Activated CD8-positive, alpha-beta T cell treated with anti-CD3 and anti-CD28 coated beads, Interleukin-2, amount 10 ng/mL, durations not matched to agents 7 days and 5 days (primary cell): Measurements from ENCODE around the gene RASA2. TPM values are rescaled to one million over a fixed set of nuclear protein-coding genes. Genes with fewer than 3 reads are reported as not detected.
"Not testable (repeated sequence)": the region's sequence is repeated elsewhere in the genome, so short reads cannot be mapped to it uniquely, and the experiment has no call there.

Experiments
- ATAC-seq: fragments of 150-1000 bp; cut with Tn5 transposase; one replicate; pipeline ENCODE4 v1.10.0; 2021; ENCODE audit warnings: moderate library complexity
- CTCF ChIA-PET: fragments of 350-600 bp; sonication (Branson Sonifier 250); formaldehyde crosslinking; loops from one replicate; lab custom pipeline; 2021; ENCODE audit warnings: antibody characterized with exemption; lab: Charles Lee
- POLR2A ChIA-PET: fragments of 350-600 bp; sonication (Branson Sonifier 250); formaldehyde crosslinking; loops from one replicate; lab custom pipeline; 2021; ENCODE audit warnings: antibody characterized with exemption; lab: Charles Lee
- DNase-seq: peaks from one replicate; pipeline ENCODE4 v3.0.0-alpha.2; 2020
- H3K27ac Mint-ChIP-seq: one replicate; pipeline ENCODE4 v1.8.0; 2021; ENCODE audit warnings: mild to moderate bottlenecking, mixed read lengths
- H3K27me3 Mint-ChIP-seq: one replicate; pipeline ENCODE4 v1.8.0; 2021; ENCODE audit warnings: low read depth, mixed read lengths
- H3K36me3 Mint-ChIP-seq: one replicate; pipeline ENCODE4 v1.8.0; 2021; ENCODE audit warnings: low read depth, mixed read lengths
- H3K4me1 Mint-ChIP-seq: one replicate; pipeline ENCODE4 v1.8.0; 2021; ENCODE audit warnings: low read depth, mixed read lengths
- H3K4me3 Mint-ChIP-seq: one replicate; pipeline ENCODE4 v1.8.0; 2021; ENCODE audit warnings: mild to moderate bottlenecking, mixed read lengths
- H3K9me3 Mint-ChIP-seq: one replicate; pipeline ENCODE4 v1.8.0; 2022; ENCODE audit warnings: mixed read lengths; ENCODE audit not compliant: insufficient read depth
- total RNA-seq, 2 experiments: library from RNA; stranded (reverse); gene quantifications; one replicate each; pipeline ENCODE4 v1.2.3, GENCODE V29; 2021

RASA2 gene
- total RNA-seq, 2 experiments from 2014 or later = 56.8 to 60.2 TPM

GRCh38 chr3:141536017-141536416 lies 49.2 kb downstream of the RASA2 start:
- ATAC-seq, H3K4me3 Mint-ChIP-seq, H3K27me3 Mint-ChIP-seq, CTCF ChIA-PET, DNase-seq, H3K27ac Mint-ChIP-seq, POLR2A ChIA-PET: not testable (repeated sequence)
- peaks cover 69% of the 10 kb centered on the region for H3K36me3 Mint-ChIP-seq
- H3K4me1 Mint-ChIP-seq = peaks cover 23% of the 10 kb centered on the region
- H3K9me3 Mint-ChIP-seq = peaks cover 10% of the 10 kb centered on the region

GRCh38 chr3:141537856-141538255 lies 51.0 kb downstream of the RASA2 start:
- DNase-seq = no peak
- peaks cover 17% of the 10 kb centered on the region for H3K9me3 Mint-ChIP-seq
- peaks cover 30% of the 10 kb centered on the region for H3K4me1 Mint-ChIP-seq
- no peak for ATAC-seq
- H3K4me3 Mint-ChIP-seq = no peak overlapping the region
- H3K36me3 Mint-ChIP-seq = peaks cover 76% of the 10 kb centered on the region
- POLR2A ChIA-PET = no interaction called here
- CTCF ChIA-PET = no interaction called here
- no peaks in the 10 kb centered on the region for H3K27me3 Mint-ChIP-seq
- no peak overlapping the region for H3K27ac Mint-ChIP-seq

DNA sequence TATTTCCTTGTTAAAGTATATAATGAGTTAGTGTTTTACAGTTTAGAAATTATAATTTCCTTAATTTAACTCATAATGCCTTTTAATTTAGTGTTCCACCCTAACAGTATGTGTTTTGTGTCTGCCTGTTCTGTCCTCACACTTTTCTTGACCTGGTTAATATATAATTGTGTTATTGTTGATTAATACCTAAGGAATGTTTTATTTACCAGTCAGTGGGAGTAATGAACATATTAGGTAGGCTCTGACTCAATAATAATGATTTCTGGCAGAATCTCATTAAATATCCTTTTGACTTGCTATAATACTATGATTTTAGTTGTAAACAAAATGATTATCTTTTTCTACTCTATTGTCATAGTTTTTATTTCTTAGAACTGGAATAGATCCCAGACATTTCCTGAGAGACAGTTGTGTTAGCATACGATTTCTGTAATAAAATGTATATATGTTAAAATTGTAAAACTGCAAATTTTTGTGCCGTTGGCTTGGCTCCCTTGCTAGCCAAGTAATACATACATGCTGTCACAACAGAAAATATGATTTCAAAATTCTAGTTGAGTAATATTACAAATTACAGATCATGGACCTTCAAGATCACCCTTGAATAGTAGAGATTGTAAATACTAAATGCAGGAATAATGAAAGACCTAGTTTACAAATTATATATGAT lies 51.9 kb downstream of the RASA2 start:
- Mint-ChIP-seq H3K36me3 (peaks cover 76% of the 10 kb centered on the region), H3K9me3 (peaks cover 25% of the 10 kb centered on the region), H3K27me3 (no peaks in the 10 kb centered on the region), H3K4me1 (peaks cover 29% of the 10 kb centered on the region), H3K27ac (no peak overlapping the region), H3K4me3 (no peak overlapping the region)
- DNase-seq = no peak
- no peak for ATAC-seq
- ChIA-PET CTCF (interaction anchor here (0.8 to 1.2 kb wide), 2 partner anchors 11 to 42 kb away, joined by 3 read pairs; no protein-coding TSS in a partner anchor), POLR2A (no interaction called here)

DNA sequence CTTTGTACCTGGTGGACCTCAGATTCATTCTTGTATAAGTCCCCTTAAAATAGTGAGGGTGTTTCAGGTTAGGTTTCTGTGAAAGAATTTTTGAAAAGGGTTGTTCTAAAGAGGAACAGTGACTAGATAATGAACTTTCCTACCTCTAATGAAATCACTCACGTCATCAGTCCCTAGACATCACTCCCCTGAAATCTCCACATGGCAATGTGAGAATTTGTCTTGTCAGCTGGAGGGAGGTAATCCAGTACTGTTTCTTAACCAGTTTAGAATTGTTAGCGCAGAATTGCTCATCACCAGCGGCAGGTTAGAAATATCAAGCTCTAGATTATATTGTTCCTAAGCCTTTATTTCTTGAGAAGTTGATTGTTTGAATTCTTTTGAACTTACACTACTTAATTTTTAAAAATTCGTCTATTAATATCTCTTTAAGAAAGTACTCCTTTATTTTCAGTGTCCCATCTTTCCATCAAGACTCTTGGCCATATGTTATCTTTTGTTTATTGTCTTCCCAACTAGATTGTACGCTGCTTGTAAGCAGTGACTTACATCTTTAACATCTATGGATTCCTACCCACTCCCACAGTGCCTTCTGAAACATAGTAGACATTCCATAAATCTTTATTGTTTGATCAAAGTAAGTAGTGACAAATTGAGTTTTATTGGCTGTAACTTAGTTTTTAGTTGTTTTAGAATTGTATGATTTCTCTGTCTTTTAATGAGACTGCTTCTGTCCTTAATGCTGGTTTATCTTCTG lies 52.8 kb downstream of the RASA2 start:
- Mint-ChIP-seq H3K27ac (no peak overlapping the region), H3K27me3 (no peaks in the 10 kb centered on the region), H3K4me1 (peaks cover 33% of the 10 kb centered on the region), H3K36me3 (peaks cover 76% of the 10 kb centered on the region), H3K9me3 (peaks cover 33% of the 10 kb centered on the region), H3K4me3 (no peak overlapping the region)
- POLR2A ChIA-PET = no interaction called here
- DNase-seq = no peak
- CTCF ChIA-PET = interaction anchor here (0.8 to 1.2 kb wide), 2 partner anchors 10 to 43 kb away, joined by 3 read pairs; no protein-coding TSS in a partner anchor
- ATAC-seq = no peak

- H3K27me3 Mint-ChIP-seq = no peaks in the 10 kb centered on the region
- no peak overlapping the region for H3K4me3 Mint-ChIP-seq
- DNase-seq (no peak), ATAC-seq (no peak)
- ChIA-PET CTCF (interaction anchor here (1.2 kb wide), 1 partner anchor 12 kb away, joined by 3 read pairs; no protein-coding TSS in a partner anchor), POLR2A (interaction anchor here (2.1 kb wide), 1 partner anchor 53 kb away, joined by 6 read pairs; no protein-coding TSS in a partner anchor)
- H3K27ac Mint-ChIP-seq = no peak overlapping the region
- peaks cover 75% of the 10 kb centered on the region for H3K36me3 Mint-ChIP-seq
- peaks cover 35% of the 10 kb centered on the region for H3K9me3 Mint-ChIP-seq
- H3K4me1 Mint-ChIP-seq = peaks cover 39% of the 10 kb centered on the region
Observed at GRCh38 chr3:141540531-141540930, 53.7 kb downstream of the RASA2 start.

GRCh38 chr3:141542202-141542969 lies 55.6 kb downstream of the RASA2 start:
- H3K27me3 Mint-ChIP-seq = no peaks in the 10 kb centered on the region
- ATAC-seq (no peak), DNase-seq (no peak)
- no peak overlapping the region for H3K27ac Mint-ChIP-seq
- peaks cover 78% of the 10 kb centered on the region for H3K36me3 Mint-ChIP-seq
- POLR2A ChIA-PET = interaction anchor here (2.1 kb wide), 1 partner anchor 55 kb away, joined by 6 read pairs; no protein-coding TSS in a partner anchor
- CTCF ChIA-PET = no interaction called here
- H3K4me3 Mint-ChIP-seq = no peak overlapping the region
- peaks cover 41% of the 10 kb centered on the region for H3K9me3 Mint-ChIP-seq
- H3K4me1 Mint-ChIP-seq = peaks cover 49% of the 10 kb centered on the region

DNA sequence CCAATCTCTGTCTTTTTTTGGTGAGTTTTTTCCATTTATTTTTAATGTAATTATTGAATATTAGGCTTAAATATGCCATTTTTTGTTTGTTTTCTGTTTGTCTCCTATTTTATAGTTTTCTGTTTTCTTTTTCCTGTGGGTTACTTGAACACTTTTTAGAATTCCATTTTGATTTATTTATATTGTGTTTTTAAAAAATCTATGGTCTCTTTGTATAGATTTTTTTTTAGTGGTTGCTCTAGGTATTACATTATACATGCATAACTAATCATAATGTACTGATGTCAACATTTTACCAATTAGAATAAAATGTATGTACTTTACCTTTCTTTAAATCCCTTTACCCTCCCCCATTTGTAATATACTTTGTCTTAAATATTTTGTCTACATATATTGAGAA lies 56.2 kb downstream of the RASA2 start:
- ATAC-seq = no peak
- DNase-seq = no peak
- Mint-ChIP-seq H3K36me3 (peaks cover 80% of the 10 kb centered on the region), H3K4me1 (peaks cover 53% of the 10 kb centered on the region), H3K9me3 (peaks cover 47% of the 10 kb centered on the region), H3K27ac (no peak overlapping the region), H3K27me3 (no peaks in the 10 kb centered on the region), H3K4me3 (no peak overlapping the region)
- ChIA-PET POLR2A (no interaction called here), CTCF (no interaction called here)

DNA sequence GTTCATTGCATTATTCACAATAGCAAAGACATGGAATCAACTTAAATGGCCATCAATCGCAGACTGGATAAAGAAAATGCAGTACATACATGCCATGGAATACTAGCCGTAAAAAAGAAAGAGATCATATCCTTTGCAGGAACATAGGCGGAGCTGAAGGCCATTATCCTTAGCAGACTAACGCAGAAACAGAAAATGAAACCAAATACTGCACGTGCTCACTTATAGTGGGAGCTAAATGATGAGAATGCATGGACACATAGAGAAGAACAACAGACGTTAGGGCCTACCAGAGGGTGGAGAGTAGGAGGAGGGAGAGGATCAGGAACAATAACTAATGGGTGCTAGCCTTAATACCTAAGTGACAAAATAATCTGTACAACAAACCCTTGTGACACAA lies 57.9 kb downstream of the RASA2 start:
- no peaks in the 10 kb centered on the region for H3K27me3 Mint-ChIP-seq
- CTCF ChIA-PET = interaction anchor here (1.2 to 1.8 kb wide), 4 partner anchors 8 to 233 kb away, joined by 4 to 7 read pairs (median 4); no protein-coding TSS in a partner anchor
- peak overlapping the region; percentile 15 for H3K4me3 Mint-ChIP-seq
- H3K36me3 Mint-ChIP-seq = peaks cover 90% of the 10 kb centered on the region
- H3K9me3 Mint-ChIP-seq = peaks cover 53% of the 10 kb centered on the region
- POLR2A ChIA-PET = interaction anchor here (0.9 to 1.4 kb wide), 2 partner anchors 9 to 46 kb away, joined by 3 read pairs; no protein-coding TSS in a partner anchor
- H3K4me1 Mint-ChIP-seq = peaks cover 58% of the 10 kb centered on the region
- peak overlapping the region; percentile 74 for H3K27ac Mint-ChIP-seq
- DNase-seq (peak; percentile 34), ATAC-seq (peak; percentile 88)

DNA sequence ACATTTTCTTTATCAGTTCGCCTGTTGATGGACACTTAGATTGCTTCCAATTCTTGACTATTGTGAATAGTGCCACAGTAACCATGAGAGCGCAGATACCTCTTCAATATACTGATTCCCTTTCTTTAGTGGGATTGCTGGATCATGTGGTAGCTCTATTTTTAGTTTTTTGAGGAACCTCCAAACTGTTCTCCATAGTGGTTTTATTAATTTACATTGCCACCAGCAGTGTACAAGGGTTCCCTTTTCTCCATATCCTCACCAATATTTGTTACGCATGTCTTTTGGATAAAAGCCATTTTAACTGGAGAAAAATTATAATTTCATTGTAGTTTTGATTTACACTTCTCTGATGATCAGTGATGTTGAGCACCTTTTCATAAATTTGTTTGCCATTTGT lies 59.3 kb downstream of the RASA2 start:
- POLR2A ChIA-PET = no interaction called here
- CTCF ChIA-PET = no interaction called here

DNA sequence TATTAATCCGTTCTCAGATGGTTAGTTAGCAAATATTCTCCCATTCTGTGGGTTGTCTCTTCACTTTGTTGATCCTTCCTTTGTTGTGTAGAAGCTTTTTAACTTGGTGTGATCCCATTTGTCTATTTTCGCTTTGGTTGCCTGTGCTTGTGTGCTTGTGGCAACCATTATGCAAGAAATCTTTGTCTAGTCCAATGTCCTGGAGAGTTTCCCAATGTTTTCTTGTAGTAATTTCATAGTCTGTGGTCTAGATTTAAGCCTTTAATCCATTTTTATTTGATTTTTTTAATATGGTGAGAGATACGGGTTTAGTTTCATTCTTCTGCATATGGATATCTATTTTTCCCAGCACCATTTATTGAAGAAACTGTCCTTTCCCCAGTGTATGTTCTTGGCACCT lies 59.8 kb downstream of the RASA2 start:
- ATAC-seq (no peak), DNase-seq (no peak)
- Mint-ChIP-seq H3K27me3 (no peaks in the 10 kb centered on the region), H3K27ac (no peak overlapping the region), H3K9me3 (peaks cover 53% of the 10 kb centered on the region), H3K36me3 (peaks cover 94% of the 10 kb centered on the region), H3K4me3 (no peak overlapping the region), H3K4me1 (peaks cover 71% of the 10 kb centered on the region)
- ChIA-PET POLR2A (interaction anchor here (1.0 kb wide), 1 partner anchor 59 kb away, joined by 4 read pairs; no protein-coding TSS in a partner anchor), CTCF (interaction anchor here (1.7 kb wide), 1 partner anchor 86 kb away, joined by 5 read pairs; no protein-coding TSS in a partner anchor)

More for the DNA sequence above, 59.3 kb downstream of the RASA2 start:
- Mint-ChIP-seq H3K4me3 (no peak overlapping the region), H3K27ac (no peak overlapping the region), H3K9me3 (peaks cover 53% of the 10 kb centered on the region), H3K27me3 (no peaks in the 10 kb centered on the region), H3K36me3 (peaks cover 92% of the 10 kb centered on the region), H3K4me1 (peaks cover 66% of the 10 kb centered on the region)
- DNase-seq (no peak), ATAC-seq (no peak)

DNA sequence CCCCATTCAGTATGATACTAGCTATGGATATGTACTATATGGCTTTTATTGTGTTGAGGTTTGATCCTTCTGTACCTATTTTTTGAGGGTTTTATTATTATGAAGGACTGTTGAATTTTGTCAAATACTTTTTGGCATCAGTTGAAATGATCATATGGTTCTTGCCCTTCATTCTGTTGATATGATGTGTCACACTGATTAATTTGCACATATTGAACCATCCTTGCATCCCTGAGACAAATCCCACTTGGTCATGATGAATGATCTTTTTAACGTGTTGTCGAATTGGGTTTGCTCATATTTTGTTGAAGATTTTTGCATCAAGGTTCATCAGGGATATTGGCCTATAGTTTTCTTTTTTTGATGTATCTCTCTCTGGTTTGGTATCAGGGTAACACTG lies 61.0 kb downstream of the RASA2 start:
- ATAC-seq = no peak
- Mint-ChIP-seq H3K4me3 (no peak overlapping the region), H3K9me3 (peaks cover 48% of the 10 kb centered on the region), H3K27ac (no peak overlapping the region), H3K4me1 (peaks cover 72% of the 10 kb centered on the region), H3K27me3 (no peaks in the 10 kb centered on the region), H3K36me3 (peaks cover 82% of the 10 kb centered on the region)
- no peak for DNase-seq
- POLR2A ChIA-PET = no interaction called here
- CTCF ChIA-PET = interaction anchor here (1.7 kb wide), 1 partner anchor 87 kb away, joined by 5 read pairs; no protein-coding TSS in a partner anchor
